Brain microvascular endothelial cell (primary cell): Measurements from ENCODE around the gene ARHGAP15.

Experiments used
- DNase-seq: peaks from one replicate; pipeline ENCODE4 v3.0.0-alpha.2; 2020
- H3K27ac ChIP-seq: fragments of 250-450 bp; sonication (Bioruptor Pico); 2 replicates; pipeline ENCODE4 v1.5.1; 2020; ENCODE audit warnings: mild to moderate bottlenecking, moderate library complexity
- H3K27me3 ChIP-seq: fragments of 250-450 bp; sonication (Bioruptor Pico); replicated peaks from 2 replicates; pipeline ENCODE4 v1.5.1; 2020; ENCODE audit warnings: mild to moderate bottlenecking
- H3K36me3 ChIP-seq: fragments of 250-450 bp; sonication (Bioruptor Pico); replicated peaks from 2 replicates; pipeline ENCODE4 v1.5.1; 2020; ENCODE audit warnings: mild to moderate bottlenecking
- H3K4me3 ChIP-seq: 2 replicates; pipeline ENCODE4 v1.5.1; 2011; ENCODE audit warnings: low read depth, mild to moderate bottlenecking, control low read depth, low read length, moderate library complexity
- in situ Hi-C: cut with HindIII; loops from 2 replicates; pipeline ENCODE4 v1.10.0; 2017; ENCODE audit warnings: low sequenced_read_pairs, low pct_ligation_motif_present
- TF ChIP-seq, protein P1 (sequence below): IDR thresholded peaks from 2 replicates; pipeline ENCODE4 v1.5.1; 2011; ENCODE audit warnings: low read depth, mild to moderate bottlenecking, moderate library complexity, low read length, control low read depth, inconsistent platforms; ENCODE audit errors: missing control alignments

ARHGAP15 gene

GRCh38 chr2:143176606-143177005 is 47.4 kb downstream of the ARHGAP15 start:
- Histone ChIP-seq H3K27me3 (no peaks in the 10 kb centered on the region), H3K36me3 (no peaks in the 10 kb centered on the region), H3K27ac (no peak overlapping the region), H3K4me3 (no peak overlapping the region)
- DNase-seq, result no peak
- in situ Hi-C loops, result no loop called here
- TF ChIP-seq, protein P1, sequence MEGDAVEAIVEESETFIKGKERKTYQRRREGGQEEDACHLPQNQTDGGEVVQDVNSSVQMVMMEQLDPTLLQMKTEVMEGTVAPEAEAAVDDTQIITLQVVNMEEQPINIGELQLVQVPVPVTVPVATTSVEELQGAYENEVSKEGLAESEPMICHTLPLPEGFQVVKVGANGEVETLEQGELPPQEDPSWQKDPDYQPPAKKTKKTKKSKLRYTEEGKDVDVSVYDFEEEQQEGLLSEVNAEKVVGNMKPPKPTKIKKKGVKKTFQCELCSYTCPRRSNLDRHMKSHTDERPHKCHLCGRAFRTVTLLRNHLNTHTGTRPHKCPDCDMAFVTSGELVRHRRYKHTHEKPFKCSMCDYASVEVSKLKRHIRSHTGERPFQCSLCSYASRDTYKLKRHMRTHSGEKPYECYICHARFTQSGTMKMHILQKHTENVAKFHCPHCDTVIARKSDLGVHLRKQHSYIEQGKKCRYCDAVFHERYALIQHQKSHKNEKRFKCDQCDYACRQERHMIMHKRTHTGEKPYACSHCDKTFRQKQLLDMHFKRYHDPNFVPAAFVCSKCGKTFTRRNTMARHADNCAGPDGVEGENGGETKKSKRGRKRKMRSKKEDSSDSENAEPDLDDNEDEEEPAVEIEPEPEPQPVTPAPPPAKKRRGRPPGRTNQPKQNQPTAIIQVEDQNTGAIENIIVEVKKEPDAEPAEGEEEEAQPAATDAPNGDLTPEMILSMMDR, result no peak

DNA sequence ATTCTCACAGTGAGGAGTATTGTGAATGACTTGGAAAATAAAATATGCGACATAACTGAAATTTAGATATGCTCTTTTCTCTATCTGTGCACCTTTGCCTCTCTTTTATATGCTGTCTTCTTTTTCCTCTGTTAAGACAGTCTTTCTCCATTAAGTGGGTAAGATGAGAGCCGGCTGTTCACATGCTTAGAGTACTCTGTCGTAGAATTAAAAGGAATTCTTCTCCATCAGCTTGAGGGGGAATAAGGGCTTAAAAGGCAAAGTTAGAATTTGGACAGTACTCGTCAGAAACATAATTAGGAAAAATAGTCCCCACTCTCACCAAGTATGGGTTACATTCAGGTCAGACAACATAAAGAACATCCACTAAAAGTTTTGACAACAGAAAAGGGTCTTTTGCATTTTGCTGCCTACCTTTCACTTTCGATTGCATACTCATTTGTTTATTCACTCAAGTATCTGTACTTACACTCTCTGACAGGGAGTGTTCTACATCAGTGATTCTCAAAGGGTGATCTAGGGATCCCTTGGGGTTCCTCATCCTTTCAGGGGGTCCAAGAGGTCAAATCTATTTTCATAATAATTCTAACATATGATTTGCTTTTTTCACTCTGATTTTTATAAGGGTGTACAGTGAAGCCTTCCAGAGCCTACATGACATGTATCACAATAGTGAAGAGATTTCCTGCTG is 48.0 kb downstream of the ARHGAP15 start:
- Histone ChIP-seq H3K36me3 (no peaks in the 10 kb centered on the region), H3K4me3 (no peak overlapping the region), H3K27me3 (no peaks in the 10 kb centered on the region), H3K27ac (no peak overlapping the region)
- TF ChIP-seq, protein P1, result no peak
- in situ Hi-C loops, result no loop called here
- no peak for DNase-seq

DNA sequence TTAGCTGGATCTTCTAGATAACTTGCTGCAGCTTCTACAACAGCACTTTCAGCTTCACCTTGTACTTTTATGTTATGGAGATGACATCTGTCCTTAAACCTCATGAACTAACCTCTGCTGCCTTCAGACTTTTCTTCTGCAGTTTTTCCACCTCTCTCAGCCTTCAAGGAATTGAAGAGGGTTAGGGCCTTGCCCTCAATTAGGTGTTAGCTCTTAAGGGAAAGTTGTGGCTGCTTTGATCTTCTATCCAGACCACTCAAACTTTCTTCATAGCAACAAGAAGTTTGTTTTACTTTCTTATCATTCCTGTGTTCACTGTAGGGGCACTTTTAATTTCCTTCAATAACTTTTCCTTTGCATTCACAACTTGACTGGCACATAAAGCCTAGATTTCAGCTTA is 52.3 kb downstream of the ARHGAP15 start:
- in situ Hi-C loops, result no loop called here
- Histone ChIP-seq H3K27ac (no peak overlapping the region), H3K4me3 (no peak overlapping the region), H3K27me3 (no peaks in the 10 kb centered on the region), H3K36me3 (no peaks in the 10 kb centered on the region)
- DNase-seq, result no peak
- TF ChIP-seq, protein P1, result no peak

GRCh38 chr2:143182649-143183048 is 53.4 kb downstream of the ARHGAP15 start:
- Histone ChIP-seq H3K27me3 (no peaks in the 10 kb centered on the region), H3K36me3 (no peaks in the 10 kb centered on the region), H3K27ac (no peak overlapping the region), H3K4me3 (no peak overlapping the region)
- no peak for DNase-seq
- TF ChIP-seq, protein P1, result no peak
- in situ Hi-C loops, result no loop called here

- H3K36me3 ChIP-seq, result no peaks in the 10 kb centered on the region
- TF ChIP-seq, protein P1, result no peak
- in situ Hi-C loops, result no loop called here
- H3K27me3 ChIP-seq, result no peaks in the 10 kb centered on the region
- H3K4me3 ChIP-seq, result no peak overlapping the region
- no peak overlapping the region for H3K27ac ChIP-seq
- DNase-seq, result no peak
Measured at GRCh38 chr2:143183804-143184463, 54.7 kb downstream of the ARHGAP15 start.

DNA sequence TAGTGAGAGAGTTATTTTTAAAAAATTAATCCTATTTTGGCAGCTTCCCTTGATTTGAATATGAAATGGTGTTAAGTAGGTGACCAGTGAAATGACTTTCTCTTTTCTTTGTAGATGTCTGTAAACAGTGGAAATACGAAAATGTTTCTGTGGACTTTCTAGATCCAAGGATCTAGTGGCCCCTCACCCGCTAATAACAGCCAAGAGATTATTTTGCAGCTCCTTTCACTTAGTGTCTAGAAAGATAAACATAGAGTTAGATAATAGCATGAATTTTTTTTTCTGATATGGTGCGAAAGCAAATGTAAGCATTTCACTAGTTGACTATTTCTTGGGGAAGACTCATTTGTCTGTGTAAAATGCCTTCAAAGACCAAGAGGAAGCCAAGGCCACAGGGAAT is 57.7 kb downstream of the ARHGAP15 start:
- no peak for DNase-seq
- Histone ChIP-seq H3K4me3 (no peak overlapping the region), H3K27ac (no peak overlapping the region), H3K36me3 (no peaks in the 10 kb centered on the region), H3K27me3 (no peaks in the 10 kb centered on the region)
- TF ChIP-seq, protein P1, result no peak
- in situ Hi-C loops, result no loop called here
